Measurements from ENCODE around the gene TCF12. TPM values are rescaled to one million over a fixed set of nuclear protein-coding genes. Genes with fewer than 3 reads are reported as not detected.

The TCF12 gene
- total and polyA plus RNA-seq, 2 of the 8 experiments (the other 6 are each of a cell fraction or from before 2014, with no cell fraction given) = 85.8 to 101 TPM

- no peak overlapping the region for H3K4ac ChIP-seq (replicated peaks; ENCODE audit: insufficient read length, low read depth, low read length)
Measured at GRCh38 chr15:57319226-57319918, 400.9 kb downstream of the TCF12 start.

More at GRCh38 chr15:57319226-57319918, 400.9 kb downstream of the TCF12 start:
- Histone ChIP-seq H2BK12ac (ENCODE audit: low read depth, low read length) (peak overlapping the region; percentile 50; the same call in 1 of the 2 replicates), H3K4me3 (ENCODE audit: extremely low read depth in 1 of 4, insufficient read depth in 2 of 4, low read depth in 3 of 4, low read length in 4 of 4) (no peak overlapping the region), H3K9me3 (ENCODE audit: insufficient read depth in 2 of 2, low read depth in 1 of 2, low read length in 1 of 2) (no peaks in the 10 kb centered on the region), H4K20me1 (replicated peaks in 1 of 2; ENCODE audit: control insufficient read depth in 1 of 2, insufficient read depth in 2 of 2, low read length in 2 of 2) (peaks cover 0 to 2% of the 10 kb centered on the region in 2 experiments), H3K23ac (ENCODE audit: insufficient read length) (no peak overlapping the region), H2BK20ac (ENCODE audit: low read length) (no peak overlapping the region), H2AK5ac (ENCODE audit: low read depth, low read length) (no peak overlapping the region), H4K8ac (ENCODE audit: extremely low read depth, insufficient read depth, low read length) (no peak overlapping the region), H4K91ac (replicated peaks; ENCODE audit: insufficient read length, low read length) (peak overlapping the region; percentile 29), H3K9ac (replicated peaks in 1 of 4; ENCODE audit: extremely low read depth in 1 of 4, low read depth in 3 of 4, low read length in 3 of 4) (no peak overlapping the region), H3K4me2 (ENCODE audit: insufficient read depth in 1 of 2, low read depth in 2 of 2, low read length in 2 of 2) (no peak overlapping the region), H3K23me2 (ENCODE audit: low read depth, low read length) (no peaks in the 10 kb centered on the region), H3K27me3 (replicated peaks in 1 of 4; ENCODE audit: control insufficient read depth in 3 of 4, extremely low read depth in 1 of 4, insufficient read depth in 3 of 4, low read length in 3 of 4) (no peaks in the 10 kb centered on the region), H2BK120ac (replicated peaks; ENCODE audit: low read depth, low read length) (no peak overlapping the region), H4K5ac (ENCODE audit: insufficient read length, low read depth, low read length) (no peak overlapping the region), H3K14ac (ENCODE audit: insufficient read length) (no peak overlapping the region), H3K18ac (ENCODE audit: extremely low read depth, low read length) (no peak overlapping the region; the same call in 1 of the 2 replicates), H3K79me2 (ENCODE audit: control insufficient read depth in 1 of 2, insufficient read depth in 2 of 2, low read length in 2 of 2) (no peaks in the 10 kb centered on the region), H3K4me1 (replicated peaks in 1 of 4; ENCODE audit: control insufficient read depth in 3 of 4, insufficient read depth in 4 of 4, low read length in 3 of 4) (peaks cover 2 to 11% (median 5%) of the 10 kb centered on the region in 4 experiments; a peak in 6 of 7 replicates), H3K36me3 (ENCODE audit: control insufficient read depth in 2 of 4, insufficient read depth in 4 of 4, low read length in 3 of 4) (no peaks in the 10 kb centered on the region), H2AFZ (ENCODE audit: low read length) (peak overlapping the region; percentile 16; the same call in 1 of the 2 replicates), H2BK5ac (ENCODE audit: low read depth, low read length) (0 out of 2 replicates have a peak overlapping the region, but pooled peaks have one; percentile 68), H3K27ac (ENCODE audit: low read depth, low read length) (no peak overlapping the region; the same call in 1 of the 2 replicates), H3K79me1 (ENCODE audit: low read depth, low read length) (no peaks in the 10 kb centered on the region), H2BK15ac (ENCODE audit: low read length) (0 out of 2 replicates have a peak overlapping the region, but pooled peaks have one; percentile 46), H3K56ac (replicated peaks; ENCODE audit: insufficient read length, low read depth, low read length) (no peak overlapping the region)
- TF ChIP-seq SIRT6 (IDR thresholded peaks at IDR 0.05; ENCODE audit: low read length) (no peak), TAF7 (optimal IDR thresholded peaks at IDR 0.05; ENCODE audit: borderline replicate concordance, low read depth, low read length) (no peak), CEBPB (IDR thresholded peaks at IDR 0.05; ENCODE audit: low read depth, low read length) (no peak), POLR2AphosphoS5 (IDR thresholded peaks at IDR 0.05; ENCODE audit: low read depth, low read length) (no peak), ATF2 (IDR thresholded peaks at IDR 0.05; ENCODE audit: low read length) (no peak), CHD2 (IDR thresholded peaks at IDR 0.05; ENCODE audit: low read length) (no peak), HDAC6 (IDR thresholded peaks at IDR 0.05; ENCODE audit: low read depth, low read length) (no peak), BCL11A (IDR thresholded peaks at IDR 0.05; ENCODE audit: low read depth in 2 of 2, low read length in 2 of 2) (no peak), RXRA (IDR thresholded peaks at IDR 0.05; ENCODE audit: insufficient read depth, low read depth, low read length) (no peak), GABPA (IDR thresholded peaks at IDR 0.05; ENCODE audit: borderline replicate concordance, insufficient read depth, low read length) (no peak), SUZ12 (IDR thresholded peaks at IDR 0.05; ENCODE audit: low read length) (no peak)
- FAIRE-seq (no peak), DNase-seq (ENCODE audit: low read depth in 1 of 2, low spot score in 2 of 2) (no peak)
- ChIA-PET CTCF (ENCODE audit: partially characterized antibody) (interaction anchor here (0.9 kb wide), 1 partner anchor 9 kb away, joined by 4 read pairs; no protein-coding TSS in a partner anchor), POLR2A (ENCODE audit: partially characterized antibody) (interaction anchor here (2.6 kb wide), 1 partner anchor 13 kb away, joined by 9 read pairs; no protein-coding TSS in a partner anchor)
- 93% methylated on average over 33 of the region's 36 CpGs; no CpG with 5 or more reads in 1 of the 2 experiments for WGBS, 2 experiments (ENCODE audit: extremely low coverage in 1 of 2, insufficient coverage in 1 of 2, insufficient read length in 1 of 2, insufficient replicate concordance in 2 of 2, low coverage in 1 of 2, low lambda C conversion rate in 2 of 2, missing lambda C conversion rate in 1 of 2)
